K562 (cell line): Measurements from ENCODE around the gene GEMIN7. TPM values are rescaled to one million over a fixed set of nuclear protein-coding genes. Genes with fewer than 3 reads are reported as not detected.
A peak's percentile ranks its signal among the peaks of the same experiment; 100 is the strongest.

ENCODE experiments used
- ATAC-seq: fragments of 200-7000 bp; cut with Tn5 transposase; 3 replicates; pipeline ENCODE4 v1.9.1; 2020; ENCODE audit warnings: moderate library complexity
- BruUV-seq: library from RNA; stranded (reverse); fragments of 400-500 nt; replicated peaks from 2 replicates; lab custom pipeline; 2021; lab: Mats Ljungman, UMichigan
- CTCF ChIA-PET: fragments of 300-600 bp; formaldehyde crosslinking; extraction: SDS; loops from one replicate; lab custom pipeline; 2021; ENCODE audit warnings: low intra/inter-chr PET ratio; lab: Yijun Ruan, JAX
- POLR2A ChIA-PET: fragments of 300-600, 350-650 bp; sonication (Branson Sonifier 250); formaldehyde crosslinking; extraction: SDS; loops from one replicate; lab custom pipeline; 2021; ENCODE audit warnings: antibody characterized with exemption, inconsistent platforms; lab: Yijun Ruan, JAX
- DNase-seq, 4 experiments: peaks; one replicate each; pipeline versions ENCODE4 v3.0.0 to v3.0.0-alpha.2; 2011 to 2018; ENCODE audit warnings: low spot score in 3 of 4, mixed read lengths in 3 of 4; ENCODE audit errors: extremely low read depth in 1 of 4
- FAIRE-seq: peaks from 2 replicates; lab custom pipeline; 2011; peaks lifted over from hg19 to GRCh38; lab: Jason Lieb, UNC
- H2AFZ ChIP-seq: 2 replicates; pipeline ENCODE4 v1.6.0; 2011; ENCODE audit warnings: low read depth, low read length, control low read depth, inconsistent platforms
- H3K27ac ChIP-seq: fragments of 200-600 bp; 3 replicates; pipeline ENCODE4 v1.8.0; 2011; ENCODE audit warnings: low read depth, mild to moderate bottlenecking, control low read depth, inconsistent platforms, low read length, moderate library complexity, mixed read lengths; ENCODE audit errors: extremely low read depth
- H3K27me3 ChIP-seq, 2 experiments: fragments of 300-600 bp in 1 of 2; 2 replicates in 1 of 2; 3 replicates in 1 of 2; pipeline versions ENCODE4 v1.6.0 to v1.8.0; 2011; ENCODE audit warnings: inconsistent platforms in 2 of 2, low read length in 2 of 2, mild to moderate bottlenecking in 1 of 2, mixed read lengths in 1 of 2, moderate library complexity in 1 of 2; ENCODE audit not compliant: control insufficient read depth in 2 of 2, insufficient read depth in 2 of 2
- H3K36me3 ChIP-seq: fragments of 300-600 bp; 3 replicates; pipeline ENCODE4 v1.8.0; 2011; ENCODE audit warnings: mild to moderate bottlenecking, low read length, inconsistent platforms; ENCODE audit not compliant: control insufficient read depth, insufficient read depth
- H3K4me1 ChIP-seq, 2 experiments: fragments of 200-600 bp in 1 of 2; replicated peaks in 1 of 2; 2 replicates in 1 of 2; 3 replicates in 1 of 2; pipeline versions ENCODE4 v1.5.1 to v1.8.0; 2011; ENCODE audit warnings: inconsistent platforms in 2 of 2, low read length in 2 of 2, mild to moderate bottlenecking in 1 of 2, mixed read lengths in 1 of 2, moderate library complexity in 1 of 2; ENCODE audit not compliant: control insufficient read depth in 2 of 2, insufficient read depth in 2 of 2
- H3K4me2 ChIP-seq: 2 replicates; pipeline ENCODE4 v1.6.1; 2011; ENCODE audit warnings: low read length, control low read depth, inconsistent platforms, mixed read lengths; ENCODE audit not compliant: insufficient read depth
- H3K4me3 ChIP-seq: fragments of 200-600 bp; sonication (generic), shearing (Covaris generic); 2 replicates; pipeline ENCODE4 v1.5.1; 2016; ENCODE audit warnings: control low read depth, inconsistent platforms
- H3K79me2 ChIP-seq: fragments of 200-600 bp; 3 replicates; pipeline ENCODE4 v1.8.0; 2011; ENCODE audit warnings: low read length, inconsistent platforms; ENCODE audit not compliant: control insufficient read depth, insufficient read depth
- H3K9ac ChIP-seq, 2 experiments: 2 replicates each; pipeline versions ENCODE4 v1.6.0 to v1.6.1; 2011; ENCODE audit warnings: low read depth in 2 of 2, low read length in 2 of 2, control low read depth in 1 of 2, inconsistent platforms in 1 of 2, mild to moderate bottlenecking in 1 of 2, mixed read lengths in 1 of 2; ENCODE audit not compliant: insufficient read depth in 1 of 2
- H3K9me1 ChIP-seq: one replicate; pipeline ENCODE4 v1.6.0; 2011; ENCODE audit warnings: inconsistent platforms, mild to moderate bottlenecking, low read length, moderate library complexity; ENCODE audit not compliant: control insufficient read depth, insufficient read depth
- H3K9me3 ChIP-seq: replicated peaks from 2 replicates; pipeline ENCODE4 v1.5.1; 2011; ENCODE audit warnings: low read depth, low read length, inconsistent platforms; ENCODE audit not compliant: control insufficient read depth, insufficient read depth
- H4K20me1 ChIP-seq: replicated peaks from 2 replicates; pipeline ENCODE4 v1.6.1; 2011; ENCODE audit warnings: low read length, inconsistent platforms, mixed read lengths; ENCODE audit not compliant: control insufficient read depth, insufficient read depth
- BHLHE40 ChIP-seq: IDR thresholded peaks from 2 replicates; pipeline ENCODE4 v1.6.1; 2011; ENCODE audit warnings: low read length, improper control_type of control experiment
- CEBPG ChIP-seq, 3 experiments: fragments of 200-800 bp in 1 of 3; sonication (Bioruptor generic) in 1 of 3; sonication (generic) in 1 of 3; formaldehyde crosslinking in 1 of 3; IDR thresholded peaks in 2 of 3; conservative IDR thresholded peaks in 1 of 3; 2 replicates each; pipeline versions ENCODE4 v1.6.1 to v1.8.0; 2016 to 2022; ENCODE audit warnings: missing compliant biosample characterization in 2 of 3, missing genetic modification characterization in 2 of 3, mild to moderate bottlenecking in 1 of 3, missing genetic modification reagents in 1 of 3
- HMBOX1 ChIP-seq: sonication (generic); IDR thresholded peaks from 2 replicates; pipeline ENCODE4 v1.6.1; 2016
- MEF2D ChIP-seq: conservative IDR thresholded peaks from 2 replicates; pipeline ENCODE4 v1.6.1; 2016; ENCODE audit warnings: low read depth, missing genetic modification characterization, missing compliant biosample characterization
- POLR2H ChIP-seq: IDR thresholded peaks from 2 replicates; pipeline ENCODE4 v1.6.1; 2016; ENCODE audit warnings: missing genetic modification characterization, low read depth, mild to moderate bottlenecking, control low read depth, missing compliant biosample characterization, moderate library complexity
- POU5F1 ChIP-seq: fragments of 150-350 bp; IDR thresholded peaks from 2 replicates; pipeline ENCODE4 v1.6.1; 2014; ENCODE audit warnings: borderline replicate concordance, low read length, low read depth, mild to moderate bottlenecking; ENCODE audit not compliant: partially characterized antibody
- SPI1 ChIP-seq: IDR thresholded peaks from 2 replicates; pipeline ENCODE4 v1.6.1; 2011; ENCODE audit warnings: low read depth, low read length, control low read depth, borderline replicate concordance
- SRSF3 ChIP-seq: fragments of 200-400 bp; formaldehyde crosslinking; IDR thresholded peaks from 2 replicates; pipeline ENCODE4 v1.6.1; 2016; ENCODE audit warnings: mild to moderate bottlenecking, low read length, moderate library complexity; ENCODE audit not compliant: insufficient read depth
- USF2 ChIP-seq: sonication (generic); formaldehyde crosslinking; IDR thresholded peaks from 2 replicates; pipeline ENCODE4 v1.5.0; 2020; ENCODE audit warnings: missing genetic modification reagents
- ZBED1 ChIP-seq: IDR thresholded peaks from 2 replicates; pipeline ENCODE4 v1.6.1; 2014
- ZNF408 ChIP-seq: fragments of 250-450 bp; sonication (Bioruptor Pico); IDR thresholded peaks from 2 replicates; pipeline ENCODE4 v1.4.0; 2020; ENCODE audit warnings: low read depth, mild to moderate bottlenecking, moderate library complexity
- ZNF586 ChIP-seq: fragments of 450-650 bp; formaldehyde crosslinking; conservative IDR thresholded peaks from 2 replicates; pipeline ENCODE4 v1.4.0; 2020; ENCODE audit warnings: mild to moderate bottlenecking, moderate library complexity
- ZZZ3 ChIP-seq: fragments of 450-650 bp; IDR thresholded peaks from 2 replicates; pipeline ENCODE4 v1.6.1; 2016; ENCODE audit warnings: antibody characterized with exemption, mild to moderate bottlenecking, moderate library complexity
- WGBS: fragments of 100-300 bp; shearing (Covaris generic); methylation state at CpG from one replicate; pipeline ENCODE4 v1.1.6; 2016; ENCODE audit warnings: low coverage, mixed read lengths; ENCODE audit not compliant: insufficient coverage; ENCODE audit errors: missing lambda C conversion rate; 5-methylcytosine and 5-hydroxymethylcytosine counted together
- in situ Hi-C: fragments of 300-500 bp; cut with MboI; formaldehyde crosslinking; loops from 4 replicates; pipeline ENCODE4 v1.15.0; 2018; ENCODE audit warnings: inconsistent platforms, mixed read lengths
- intact Hi-C: fragments of 100-400 bp; cut with micrococcal nuclease; formaldehyde crosslinking; loops from 2 replicates; pipeline ENCODE4 v1.14.2; 2022
- polyA plus RNA-seq, 8 experiments: library from polyadenylated mRNA; depleted of rRNA in 4 of 8; stranded (reverse) in 5 of 8; unstranded in 3 of 8; fragments of >200 nt; fragmentation: Nextera tagmentation in 2 of 8; fragmentation: Illumina TruSeq in 1 of 8; extraction: Ambion mirVana in 2 of 8; extraction: Trizol in 1 of 8; gene quantifications; 2 replicates each; pipeline versions ENCODE4 v1.2.1 to v1.2.3, GENCODE V29; 2011 to 2014; ENCODE audit warnings: inconsistent platforms in 1 of 8, missing spikeins in 1 of 8
- total RNA-seq, 7 experiments: library from RNA; depleted of rRNA in 6 of 7; stranded (reverse); fragments of >200 nt in 6 of 7; fragmentation: Illumina TruSeq in 2 of 7; extraction: Trizol in 2 of 7; gene quantifications; 2 replicates each; pipeline versions ENCODE4 v1.2.1 to v1.2.3, GENCODE V29; 2011 to 2021; ENCODE audit warnings: low replicate concordance in 1 of 7

GEMIN7 gene
- total and polyA plus RNA-seq, 9 of the 15 experiments (the other 6 are each of a cell fraction or from before 2014, with no cell fraction given) = 23.1 to 124 (median 54.9) TPM

DNA sequence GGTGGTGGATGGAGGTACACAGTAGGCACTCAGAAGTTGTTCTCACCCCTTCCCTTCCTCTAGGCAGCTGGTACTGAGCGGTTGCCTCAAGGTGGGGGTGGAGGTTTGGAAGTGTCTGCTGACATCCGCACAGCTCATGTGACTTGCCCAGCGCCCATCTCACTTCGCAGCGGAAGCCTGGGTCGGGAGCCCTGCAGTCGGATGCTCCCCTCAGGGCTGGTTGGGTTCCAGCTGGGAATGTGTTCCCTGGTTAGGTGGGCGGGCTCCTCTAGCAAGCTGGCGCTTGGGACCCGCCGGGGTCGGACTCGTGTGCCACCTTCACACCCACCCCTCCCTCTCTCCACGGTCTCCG lies 24.1 kb downstream of the GEMIN7 start:
- no peak overlapping the region for H3K4me2 ChIP-seq
- no peak overlapping the region for H3K27ac ChIP-seq
- H3K9me1 ChIP-seq = peaks cover 10% of the 10 kb centered on the region
- no peak overlapping the region for H2AFZ ChIP-seq
- peaks cover 15 to 37% of the 10 kb centered on the region in 2 experiments; a peak in 4 of 5 replicates for H3K4me1 ChIP-seq
- H3K9ac ChIP-seq = peak overlapping the region in 1 of 2 experiments; percentile 56; a peak in 1 of 4 replicates
- H3K4me3 ChIP-seq = no peak overlapping the region
- FAIRE-seq = no peak
- 90% methylated on average over 11 of the region's 15 CpGs for WGBS
- POLR2A ChIA-PET = interaction anchor here (1.3 to 2.2 kb wide), 2 partner anchors 10 kb away, joined by 5 to 6 read pairs; partner anchors contain the start of gene PPP1R37
- peaks cover 69% of the 10 kb centered on the region for H4K20me1 ChIP-seq
- no peak for TF ChIP-seq SRSF3
- CTCF ChIA-PET = no interaction called here
- H3K27me3 ChIP-seq = no peaks in the 10 kb centered on the region
- H3K79me2 ChIP-seq = peaks cover 87% of the 10 kb centered on the region
- no peak for ATAC-seq
- H3K36me3 ChIP-seq = peaks cover 35% of the 10 kb centered on the region; the same call in 2 of the 3 replicates
- intact Hi-C loops = no loop called here
- BruUV-seq = no TSS peak
- no peak for DNase-seq
- in situ Hi-C loops = no loop called here
- no peaks in the 10 kb centered on the region for H3K9me3 ChIP-seq

GRCh38 chr19:45103508-45104319 lies 24.7 kb downstream of the GEMIN7 start:
- H3K27me3 ChIP-seq = no peaks in the 10 kb centered on the region
- 69% methylated on average over 22 of the region's 26 CpGs for WGBS
- H3K79me2 ChIP-seq = peaks cover 83% of the 10 kb centered on the region
- DNase-seq (no peak), ATAC-seq (no peak), FAIRE-seq (no peak)
- H3K9ac ChIP-seq = peak overlapping the region in 1 of 2 experiments; percentile 56; a peak in 1 of 4 replicates
- BruUV-seq = no TSS peak
- in situ Hi-C loops = no loop called here
- no peak overlapping the region for H3K27ac ChIP-seq
- H2AFZ ChIP-seq = no peak overlapping the region
- CTCF ChIA-PET = no interaction called here
- H3K36me3 ChIP-seq = peaks cover 32% of the 10 kb centered on the region; the same call in 2 of the 3 replicates
- no peaks in the 10 kb centered on the region for H3K9me3 ChIP-seq
- H3K4me3 ChIP-seq = no peak overlapping the region
- peaks cover 9 to 31% of the 10 kb centered on the region in 2 experiments; a peak in 4 of 5 replicates for H3K4me1 ChIP-seq
- no peak overlapping the region for H3K4me2 ChIP-seq
- peaks cover 4% of the 10 kb centered on the region for H3K9me1 ChIP-seq
- H4K20me1 ChIP-seq = peaks cover 63% of the 10 kb centered on the region
- POLR2A ChIA-PET = interaction anchor here (1.3 to 2.2 kb wide), 2 partner anchors 9 to 11 kb away, joined by 5 to 6 read pairs; partner anchors contain the start of gene PPP1R37
- intact Hi-C loops = no loop called here
- TF ChIP-seq BHLHE40 (no peak), USF2 (CRISPR knock-in tag) (no peak), ZZZ3 (no peak), POLR2H (tag) (no peak), CEBPG (CRISPR knock-in tag; IDR thresholded peaks at IDR 0.05) (no peak), CEBPG (tag; conservative IDR thresholded peaks at IDR 0.05 in 1 of 2, IDR thresholded peaks at IDR 0.05 in 1 of 2) (no peak), HMBOX1 (no peak), ZNF408 (CRISPR knock-in tag) (no peak), ZNF586 (no peak), POU5F1 (no peak), ZBED1 (no peak), SPI1 (no peak), MEF2D (tag) (no peak)
